PFSK-1 (cell line): Measurements from ENCODE around the gene TNS1.

ENCODE experiments used
- FOXP2 ChIP-seq: optimal IDR thresholded peaks from 2 replicates; pipeline ENCODE3; 2011; ENCODE audit warnings: borderline replicate concordance, control low read depth, inconsistent platforms; ENCODE audit not compliant: insufficient read depth; ENCODE audit errors: extremely low read length, extremely low read depth
- POLR2AphosphoS5 ChIP-seq: IDR thresholded peaks from 2 replicates; pipeline ENCODE4 v1.6.1; 2012; ENCODE audit warnings: low read depth, mild to moderate bottlenecking, control low read depth, low read length, moderate library complexity
- SIN3A ChIP-seq: IDR thresholded peaks from 2 replicates; pipeline ENCODE4 v1.6.1; 2012; ENCODE audit warnings: mild to moderate bottlenecking, low read length, moderate library complexity, borderline replicate concordance; ENCODE audit not compliant: insufficient read depth
- TAF1 ChIP-seq: IDR thresholded peaks from 2 replicates; pipeline ENCODE4 v1.6.1; 2012; ENCODE audit warnings: low read length, control low read depth, borderline replicate concordance; ENCODE audit not compliant: insufficient read depth
- TF ChIP-seq, protein P1 (sequence below), 2 experiments: IDR thresholded peaks; 2 replicates each; pipeline versions ENCODE4 v1.6.1 to v1.8.0; 2011 to 2012; ENCODE audit warnings: low read depth in 2 of 2, low read length in 2 of 2, control low read depth in 1 of 2, inconsistent platforms in 1 of 2, mild to moderate bottlenecking in 1 of 2, moderate library complexity in 1 of 2; ENCODE audit not compliant: insufficient read depth in 1 of 2

DNA sequence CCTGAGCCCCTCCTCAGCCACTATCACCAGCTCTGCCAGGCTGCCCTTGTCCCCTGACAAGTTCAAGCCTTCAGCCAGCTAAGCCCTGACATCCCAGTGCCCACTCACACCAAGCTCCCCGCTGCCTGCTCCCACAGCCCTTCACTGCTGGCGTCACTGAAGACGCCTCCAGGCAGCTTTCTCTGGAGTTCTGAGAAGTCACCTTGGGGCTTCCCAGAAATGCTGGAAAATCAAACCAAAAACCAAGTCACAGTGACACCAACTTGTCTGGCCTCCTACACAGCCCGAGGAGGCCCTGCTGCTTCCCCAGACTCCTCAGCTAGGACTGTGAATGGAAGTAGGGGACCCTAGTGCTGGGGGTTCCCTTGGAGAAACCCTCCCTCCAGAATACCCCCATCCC, 2.2 kb upstream of the TNS1 start:
- TF ChIP-seq POLR2AphosphoS5: no peak
- TF ChIP-seq, protein P1, sequence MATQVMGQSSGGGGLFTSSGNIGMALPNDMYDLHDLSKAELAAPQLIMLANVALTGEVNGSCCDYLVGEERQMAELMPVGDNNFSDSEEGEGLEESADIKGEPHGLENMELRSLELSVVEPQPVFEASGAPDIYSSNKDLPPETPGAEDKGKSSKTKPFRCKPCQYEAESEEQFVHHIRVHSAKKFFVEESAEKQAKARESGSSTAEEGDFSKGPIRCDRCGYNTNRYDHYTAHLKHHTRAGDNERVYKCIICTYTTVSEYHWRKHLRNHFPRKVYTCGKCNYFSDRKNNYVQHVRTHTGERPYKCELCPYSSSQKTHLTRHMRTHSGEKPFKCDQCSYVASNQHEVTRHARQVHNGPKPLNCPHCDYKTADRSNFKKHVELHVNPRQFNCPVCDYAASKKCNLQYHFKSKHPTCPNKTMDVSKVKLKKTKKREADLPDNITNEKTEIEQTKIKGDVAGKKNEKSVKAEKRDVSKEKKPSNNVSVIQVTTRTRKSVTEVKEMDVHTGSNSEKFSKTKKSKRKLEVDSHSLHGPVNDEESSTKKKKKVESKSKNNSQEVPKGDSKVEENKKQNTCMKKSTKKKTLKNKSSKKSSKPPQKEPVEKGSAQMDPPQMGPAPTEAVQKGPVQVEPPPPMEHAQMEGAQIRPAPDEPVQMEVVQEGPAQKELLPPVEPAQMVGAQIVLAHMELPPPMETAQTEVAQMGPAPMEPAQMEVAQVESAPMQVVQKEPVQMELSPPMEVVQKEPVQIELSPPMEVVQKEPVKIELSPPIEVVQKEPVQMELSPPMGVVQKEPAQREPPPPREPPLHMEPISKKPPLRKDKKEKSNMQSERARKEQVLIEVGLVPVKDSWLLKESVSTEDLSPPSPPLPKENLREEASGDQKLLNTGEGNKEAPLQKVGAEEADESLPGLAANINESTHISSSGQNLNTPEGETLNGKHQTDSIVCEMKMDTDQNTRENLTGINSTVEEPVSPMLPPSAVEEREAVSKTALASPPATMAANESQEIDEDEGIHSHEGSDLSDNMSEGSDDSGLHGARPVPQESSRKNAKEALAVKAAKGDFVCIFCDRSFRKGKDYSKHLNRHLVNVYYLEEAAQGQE (IDR thresholded peaks at IDR 0.05; ENCODE audit: insufficient read depth in 1 of 2, low read depth in 2 of 2, low read length in 2 of 2): no peak
- TF ChIP-seq TAF1: no peak
- no peak for TF ChIP-seq SIN3A
- no peak for TF ChIP-seq FOXP2
